Measurements from ENCODE around the gene USP10.
A peak's percentile ranks its signal among the peaks of the same experiment; 100 is the strongest.

Gene USP10

DNA sequence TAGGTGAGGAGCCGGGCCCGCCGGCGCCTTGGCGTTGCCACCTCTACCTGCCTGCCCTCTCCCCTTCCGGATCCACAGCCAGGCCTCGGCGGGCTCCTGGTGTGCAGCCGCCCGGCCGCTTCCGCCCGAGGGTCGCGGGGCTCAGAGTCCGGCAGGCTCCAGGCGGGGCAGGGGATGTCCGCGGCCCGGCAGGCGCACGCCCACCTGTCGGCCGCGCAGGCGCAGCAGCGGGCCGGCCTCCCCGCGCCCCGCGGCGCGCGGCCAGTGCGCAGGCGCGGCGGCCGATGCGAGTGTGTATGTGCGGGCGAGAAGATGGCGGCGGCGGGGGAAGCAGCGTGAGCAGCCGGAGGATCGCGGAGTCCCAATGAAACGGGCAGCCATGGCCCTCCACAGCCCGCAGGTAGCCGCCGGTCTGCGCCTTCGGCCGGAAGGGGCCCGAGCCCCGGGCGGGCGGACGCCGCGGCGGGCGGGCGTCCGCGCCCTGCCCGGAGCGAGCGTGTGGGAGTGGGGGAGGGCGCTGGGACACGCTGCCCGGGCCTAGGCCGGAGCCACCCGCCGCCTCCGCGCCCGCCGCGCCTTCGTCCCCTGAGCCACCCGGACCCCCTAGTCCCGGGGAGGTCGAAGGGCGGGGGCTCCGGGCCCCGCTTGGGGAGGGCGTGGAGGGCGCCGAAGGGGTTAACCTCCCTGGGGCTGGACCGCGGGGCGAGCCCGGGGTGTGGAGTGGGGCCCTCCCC is at the start of gene USP10:
Gene USP10, plus strand, starts transcription at position 289 of the 734 bp plus-strand sequence. Its CDS starts 91 bp downstream, at position 380.
- DNase-seq = peak; percentile 79

DNA sequence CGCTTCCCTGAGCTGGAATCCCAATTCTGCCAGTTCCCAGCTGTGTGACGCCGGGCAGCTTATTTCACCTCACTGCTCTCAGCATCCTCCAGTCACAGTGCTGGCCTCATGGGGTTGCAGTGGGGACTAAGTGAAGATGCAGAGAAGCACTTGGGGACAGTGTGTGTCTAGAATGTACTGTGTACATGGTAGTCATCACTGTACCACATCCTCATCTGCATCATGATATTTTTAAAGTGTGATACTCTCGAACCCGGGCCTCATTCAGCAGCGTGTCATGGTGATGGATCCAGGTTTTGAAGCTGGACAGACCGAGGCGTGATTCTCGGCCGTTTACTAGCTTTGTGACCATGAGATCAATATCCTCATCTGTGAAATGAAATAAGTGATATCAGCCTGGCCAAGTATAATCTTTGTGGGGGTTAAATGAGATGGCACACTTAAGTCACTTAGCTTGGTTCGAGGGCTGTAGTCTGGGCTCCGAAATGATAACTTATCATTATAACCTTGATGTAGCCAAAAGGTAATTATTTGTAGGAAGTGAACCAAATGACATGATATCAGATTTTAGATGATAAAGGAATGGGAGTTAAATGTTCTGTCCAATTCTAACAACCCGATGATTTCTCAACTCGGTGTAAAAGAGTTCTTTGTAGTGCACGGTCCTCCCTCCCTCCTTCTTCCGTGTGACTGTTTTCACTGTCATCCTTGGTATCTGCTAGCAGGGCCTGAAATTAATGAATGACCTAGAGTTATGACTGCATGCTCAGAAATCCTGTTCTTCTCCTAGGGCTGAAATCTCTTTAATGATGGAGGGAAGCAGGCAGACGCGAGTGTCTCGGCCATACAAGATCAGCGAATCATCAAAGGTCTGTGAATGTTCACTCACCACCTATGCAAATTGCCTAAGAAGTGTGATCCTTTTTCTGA is 49.5 kb upstream of the USP10 start:
- no peak for DNase-seq

DNA sequence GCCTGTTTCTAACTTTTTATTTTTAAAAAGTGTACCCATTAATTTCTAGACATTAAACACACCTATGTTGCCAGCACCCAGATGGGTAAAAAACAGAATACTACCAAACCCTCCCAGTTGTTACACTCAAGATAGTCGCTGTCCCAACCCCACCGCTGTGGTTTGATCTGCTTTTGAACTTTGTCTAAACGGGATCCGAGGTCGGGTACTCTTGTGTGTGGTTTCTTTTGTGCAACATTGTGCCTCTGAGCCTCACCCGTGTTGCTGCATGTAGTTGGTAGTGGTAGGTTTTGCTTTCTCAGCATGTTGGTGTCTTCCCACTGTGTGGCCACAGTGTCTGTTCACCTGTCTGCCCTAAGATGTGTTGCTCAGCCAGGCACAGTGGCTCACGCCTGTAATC is 47.2 kb upstream of the USP10 start:
- no peak for DNase-seq

DNA sequence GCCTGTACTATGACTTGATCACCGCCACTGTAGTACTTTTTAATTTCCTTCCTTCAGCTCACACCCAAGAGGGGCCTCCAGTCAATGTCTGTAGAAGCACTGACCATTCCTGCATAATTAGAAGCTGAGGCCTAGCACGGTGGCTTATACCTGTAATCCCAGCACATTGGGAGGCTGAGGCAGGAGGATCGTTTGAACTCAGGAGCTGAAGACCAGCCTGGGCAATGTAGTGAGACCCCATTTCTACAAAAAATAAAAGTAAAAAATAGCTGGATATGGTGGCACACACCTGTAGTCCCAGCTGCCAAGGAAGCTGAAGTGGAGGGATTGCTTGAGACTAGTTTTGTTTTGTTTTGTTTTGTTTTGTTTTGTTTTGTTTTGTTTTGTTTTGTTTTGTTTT is 45.6 kb upstream of the USP10 start:
- DNase-seq = no peak

GRCh38 chr16:84654998-84655397 is 44.8 kb upstream of the USP10 start:
- no peak for DNase-seq

DNA sequence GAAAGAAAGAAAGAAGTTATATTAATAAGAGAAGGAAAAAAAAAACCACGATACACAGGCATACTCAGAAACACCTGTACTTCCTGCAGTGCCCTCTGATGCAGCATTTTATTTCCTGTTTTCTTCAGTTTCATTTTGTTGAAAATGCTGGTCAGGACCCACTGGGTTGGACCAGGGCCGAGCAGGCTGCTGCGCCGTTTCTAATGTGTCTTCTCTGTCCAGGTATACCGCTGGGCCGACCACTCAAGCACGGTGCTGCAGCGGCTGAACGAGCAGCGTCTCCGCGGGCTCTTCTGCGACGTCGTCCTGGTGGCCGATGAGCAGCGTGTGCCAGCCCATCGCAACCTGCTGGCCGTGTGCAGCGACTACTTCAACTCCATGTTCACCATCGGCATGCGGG is 43.2 kb upstream of the USP10 start:
- DNase-seq = no peak

- no peak for DNase-seq
Observed at GRCh38 chr16:84657229-84657837, 42.5 kb upstream of the USP10 start.

GRCh38 chr16:84658690-84659089 is 41.1 kb upstream of the USP10 start:
- no peak for DNase-seq

DNA sequence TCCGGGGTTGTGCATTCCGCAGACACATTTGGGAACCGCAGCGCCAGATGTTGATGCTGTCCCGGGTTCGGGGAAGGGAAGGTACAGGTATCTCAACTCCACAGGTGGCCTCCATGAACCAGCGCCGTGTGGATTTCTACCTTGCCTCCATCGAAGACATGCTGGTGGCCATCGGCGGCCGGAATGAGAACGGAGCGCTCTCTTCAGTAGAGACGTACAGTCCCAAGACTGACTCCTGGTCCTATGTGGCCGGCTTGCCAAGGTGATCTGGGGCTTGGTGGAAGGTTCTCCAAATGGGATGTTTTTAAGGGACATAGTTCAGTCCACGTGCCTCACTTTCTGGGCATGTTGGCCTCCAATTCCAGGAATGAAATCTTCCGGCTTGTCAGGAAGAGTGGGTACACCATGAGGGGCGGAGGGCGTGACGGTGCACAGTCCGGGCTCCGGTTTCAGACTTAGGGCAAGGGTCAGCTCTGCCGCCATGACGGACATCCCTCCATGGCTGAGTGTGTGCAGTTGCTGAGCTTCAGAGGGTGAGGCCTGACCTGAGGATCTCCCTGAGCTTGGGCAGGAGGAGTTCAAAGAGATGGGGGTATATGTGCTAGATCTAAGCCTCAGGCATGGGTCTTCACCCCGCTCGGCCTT is 40.0 kb upstream of the USP10 start:
- DNase-seq = no peak

DNA sequence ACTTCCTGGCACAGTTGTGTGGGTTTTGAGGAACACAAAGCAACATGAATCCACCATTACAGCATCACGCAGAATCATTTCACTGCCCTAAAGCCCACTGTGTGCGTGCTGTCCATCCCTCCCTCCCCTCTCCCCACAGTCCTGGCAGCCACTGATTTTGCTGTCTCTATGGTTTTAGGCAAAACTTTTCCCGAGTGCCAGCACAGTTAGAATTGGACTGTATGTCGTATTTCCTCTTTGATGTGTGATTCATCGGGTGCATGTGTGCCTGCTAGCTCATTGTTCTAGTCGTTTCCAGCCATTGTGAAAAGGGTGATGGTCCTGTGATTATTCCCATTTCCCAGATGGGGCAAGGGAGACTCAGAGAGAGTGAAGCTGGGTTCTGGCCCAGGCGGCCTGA is 38.8 kb upstream of the USP10 start:
- no peak for DNase-seq

DNA sequence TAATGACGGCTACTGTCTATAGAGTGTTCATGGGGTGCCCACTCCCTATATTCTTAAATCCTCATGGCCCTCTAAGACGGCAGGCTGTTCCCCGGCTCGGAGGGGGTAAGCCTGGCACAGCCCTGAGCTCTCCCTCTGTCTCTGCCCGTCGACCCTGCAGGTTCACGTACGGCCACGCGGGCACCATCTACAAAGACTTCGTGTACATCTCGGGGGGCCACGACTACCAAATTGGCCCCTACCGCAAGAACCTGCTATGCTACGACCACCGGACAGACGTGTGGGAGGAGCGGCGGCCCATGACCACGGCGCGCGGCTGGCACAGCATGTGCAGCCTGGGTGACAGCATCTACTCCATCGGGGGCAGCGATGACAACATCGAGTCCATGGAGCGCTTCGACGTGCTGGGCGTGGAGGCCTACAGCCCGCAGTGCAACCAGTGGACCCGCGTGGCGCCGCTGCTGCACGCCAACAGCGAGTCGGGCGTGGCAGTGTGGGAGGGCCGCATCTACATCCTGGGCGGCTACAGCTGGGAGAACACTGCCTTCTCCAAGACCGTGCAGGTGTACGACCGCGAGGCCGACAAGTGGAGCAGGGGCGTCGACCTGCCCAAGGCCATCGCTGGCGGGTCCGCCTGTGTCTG is 38.3 kb upstream of the USP10 start:
- no peak for DNase-seq

GRCh38 chr16:84662471-84662870 is 37.3 kb upstream of the USP10 start:
- DNase-seq = no peak

GRCh38 chr16:84663433-84664101 is 36.2 kb upstream of the USP10 start:
- no peak for DNase-seq

DNA sequence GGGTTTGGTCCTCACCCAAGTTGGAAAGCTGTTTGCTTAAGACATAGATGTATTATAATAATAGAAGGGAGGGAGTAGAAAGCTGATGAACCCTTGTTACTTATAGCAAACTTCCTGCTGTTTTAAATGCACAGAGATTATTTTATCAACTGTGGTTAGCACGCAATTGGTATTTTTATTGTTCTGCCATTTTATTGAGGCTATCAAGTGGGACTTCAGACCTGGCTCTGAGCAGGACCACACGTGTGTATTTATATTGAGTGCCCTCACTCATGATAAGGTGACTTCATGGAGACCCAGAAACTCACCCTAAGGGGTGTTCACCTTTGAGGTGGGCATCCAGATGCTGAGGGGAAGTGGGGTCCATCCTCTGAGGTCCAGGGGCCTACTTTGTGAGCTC is 34.4 kb upstream of the USP10 start:
- no peak for DNase-seq

GRCh38 chr16:84665843-84666242 is 34.0 kb upstream of the USP10 start:
- DNase-seq = no peak

DNA sequence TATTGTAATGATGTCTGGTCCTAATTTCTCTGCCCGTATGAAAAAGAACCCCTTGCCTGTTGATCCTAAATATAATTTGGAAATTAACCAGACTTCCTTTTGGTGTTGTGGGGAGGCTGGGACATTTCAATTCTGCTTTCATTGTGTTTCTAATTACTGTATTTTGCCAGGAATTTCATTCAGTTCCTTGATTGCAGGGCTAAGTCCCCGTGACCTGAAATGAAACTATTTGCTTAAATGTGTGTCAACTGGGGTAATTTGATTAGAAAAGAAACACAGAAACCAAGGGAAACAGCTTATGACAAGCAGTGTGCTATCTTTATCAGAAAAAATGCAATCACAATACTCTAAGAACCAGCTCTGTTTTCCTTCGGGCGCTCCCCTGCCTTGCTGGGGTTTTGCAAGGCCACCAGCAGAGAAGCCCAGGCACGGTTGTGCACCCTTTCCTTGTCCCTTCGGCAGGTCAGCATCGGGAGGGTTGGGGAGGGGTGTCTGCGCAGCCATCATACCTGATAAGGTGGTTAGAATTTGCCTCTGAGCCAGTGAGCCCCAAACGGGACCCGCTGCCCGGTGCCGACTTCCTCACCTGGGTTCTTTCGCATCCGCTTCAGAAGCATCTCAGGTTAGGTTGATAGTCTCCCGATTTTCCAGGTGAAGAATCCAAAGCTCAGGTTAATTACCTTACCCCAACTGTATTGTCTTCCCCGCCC is 32.0 kb upstream of the USP10 start:
- no peak for DNase-seq

DNA sequence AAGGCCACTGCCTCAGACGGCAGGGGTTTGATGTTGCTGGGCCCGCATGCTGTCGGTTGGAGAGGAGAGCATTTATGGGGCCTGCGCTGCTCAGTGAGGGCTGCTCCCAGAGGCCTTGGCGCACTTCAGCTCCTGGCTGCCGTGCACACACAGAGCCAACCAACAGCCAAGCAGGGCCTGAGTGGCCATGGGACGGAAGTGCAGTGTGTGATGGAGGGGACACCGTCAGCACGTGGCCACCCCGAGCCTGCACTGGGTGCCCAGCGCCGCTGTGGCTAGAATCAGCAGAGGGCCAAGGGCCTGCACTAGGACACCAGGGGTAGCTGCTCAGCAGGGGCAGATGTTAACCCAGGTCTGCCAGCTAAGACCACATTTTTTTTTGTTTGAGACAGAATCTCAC is 29.7 kb upstream of the USP10 start:
- DNase-seq = no peak

DNA sequence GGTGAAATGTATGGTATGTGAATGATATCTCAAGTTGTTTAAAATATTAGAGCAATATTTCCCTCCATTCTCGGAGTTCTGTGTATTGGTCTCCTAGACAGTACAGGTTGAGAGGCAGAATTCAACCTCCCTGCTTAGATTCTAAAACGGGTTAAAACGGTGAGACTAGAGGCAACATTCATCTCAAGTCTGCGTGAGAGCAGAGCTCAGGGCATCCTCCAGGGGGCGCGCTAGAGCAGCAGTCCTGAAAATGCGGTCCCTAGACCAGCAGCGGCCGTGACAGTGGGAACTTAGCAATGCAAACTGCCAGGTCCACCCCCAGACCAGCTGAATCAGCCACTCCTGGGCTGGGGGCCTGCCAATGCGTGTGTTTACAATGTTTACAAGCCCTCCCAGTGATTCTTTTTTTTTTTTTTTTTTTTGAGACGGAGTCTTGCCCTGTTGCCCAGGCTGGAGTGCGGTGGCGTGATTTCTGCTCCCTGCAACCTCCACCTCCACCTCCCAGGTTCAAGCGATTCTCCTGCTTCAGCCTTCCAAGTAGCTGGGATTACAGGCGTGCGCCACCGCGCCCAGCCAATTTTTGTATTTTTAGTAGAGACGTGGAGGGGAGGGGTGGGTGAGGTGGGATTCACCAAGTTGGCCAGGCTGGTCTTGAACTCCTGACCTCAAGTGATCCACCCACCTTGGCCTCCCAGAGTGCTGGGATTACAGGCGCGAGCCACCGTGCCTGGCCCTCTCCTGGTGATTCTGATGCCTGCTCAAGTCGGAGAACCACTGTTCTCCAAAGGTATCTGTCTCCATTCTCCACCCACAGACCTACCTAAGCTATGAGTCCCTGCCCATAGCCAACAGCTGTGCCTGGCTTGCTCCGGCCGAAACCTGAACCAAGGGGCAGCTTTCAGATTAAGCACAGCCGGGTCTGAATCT is 27.3 kb upstream of the USP10 start:
- DNase-seq = peak; percentile 39

GRCh38 chr16:84673203-84673535 is 26.6 kb upstream of the USP10 start:
- no peak for DNase-seq

- no peak for DNase-seq
Observed at GRCh38 chr16:84673561-84673960, 26.2 kb upstream of the USP10 start.

Data from NCI-H1436 (cell line).